Measurements from ENCODE around the gene SPRTN. TPM values are rescaled to one million over a fixed set of nuclear protein-coding genes. Genes with fewer than 3 reads are reported as not detected.

Gene SPRTN
- total and polyA plus RNA-seq, 2 of the 8 experiments (the other 6 are each of a cell fraction or from before 2014, with no cell fraction given), result 6.6 to 15.1 TPM

- Histone ChIP-seq H3K9ac (replicated peaks in 1 of 4; ENCODE audit: extremely low read depth in 1 of 4, low read depth in 3 of 4, low read length in 3 of 4) (no peak overlapping the region), H3K4ac (replicated peaks; ENCODE audit: insufficient read length, low read depth, low read length) (no peak overlapping the region), H4K20me1 (replicated peaks in 1 of 2; ENCODE audit: control insufficient read depth in 1 of 2, insufficient read depth in 2 of 2, low read length in 2 of 2) (no peaks in the 10 kb centered on the region), H3K9me3 (ENCODE audit: insufficient read depth in 2 of 2, low read depth in 1 of 2, low read length in 1 of 2) (no peaks in the 10 kb centered on the region), H2BK120ac (replicated peaks; ENCODE audit: low read depth, low read length) (no peak overlapping the region), H3K23me2 (ENCODE audit: low read depth, low read length) (no peaks in the 10 kb centered on the region), H3K27ac (ENCODE audit: low read depth, low read length) (no peak overlapping the region), H2BK15ac (ENCODE audit: low read length) (no peak overlapping the region), H4K5ac (ENCODE audit: insufficient read length, low read depth, low read length) (no peak overlapping the region), H3K4me1 (replicated peaks in 1 of 4; ENCODE audit: control insufficient read depth in 3 of 4, insufficient read depth in 4 of 4, low read length in 3 of 4) (peaks cover 0 to 2% (median 0%) of the 10 kb centered on the region in 4 experiments; a peak in 1 of 7 replicates), H3K79me1 (ENCODE audit: low read depth, low read length) (no peaks in the 10 kb centered on the region), H2BK20ac (ENCODE audit: low read length) (no peak overlapping the region), H2AK5ac (ENCODE audit: low read depth, low read length) (no peak overlapping the region), H3K36me3 (ENCODE audit: control insufficient read depth in 2 of 4, insufficient read depth in 4 of 4, low read length in 3 of 4) (no peaks in the 10 kb centered on the region), H3K18ac (ENCODE audit: extremely low read depth, low read length) (no peak overlapping the region), H3K56ac (replicated peaks; ENCODE audit: insufficient read length, low read depth, low read length) (no peak overlapping the region), H4K91ac (replicated peaks; ENCODE audit: insufficient read length, low read length) (no peak overlapping the region), H4K8ac (ENCODE audit: extremely low read depth, insufficient read depth, low read length) (no peak overlapping the region), H2BK12ac (ENCODE audit: low read depth, low read length) (no peak overlapping the region), H3K4me2 (ENCODE audit: insufficient read depth in 1 of 2, low read depth in 2 of 2, low read length in 2 of 2) (no peak overlapping the region), H3K27me3 (replicated peaks in 1 of 4; ENCODE audit: control insufficient read depth in 3 of 4, extremely low read depth in 1 of 4, insufficient read depth in 3 of 4, low read length in 3 of 4) (no peaks in the 10 kb centered on the region), H3K14ac (ENCODE audit: insufficient read length) (no peak overlapping the region), H2AFZ (ENCODE audit: low read length) (no peak overlapping the region), H2BK5ac (ENCODE audit: low read depth, low read length) (no peak overlapping the region), H3K23ac (ENCODE audit: insufficient read length) (no peak overlapping the region), H3K4me3 (ENCODE audit: extremely low read depth in 1 of 4, insufficient read depth in 2 of 4, low read depth in 3 of 4, low read length in 4 of 4) (no peak overlapping the region), H3K79me2 (ENCODE audit: control insufficient read depth in 1 of 2, insufficient read depth in 2 of 2, low read length in 2 of 2) (no peaks in the 10 kb centered on the region)
- POLR2A ChIA-PET (ENCODE audit: partially characterized antibody), result no interaction called here
- FAIRE-seq, result no peak
- WGBS, 2 experiments (ENCODE audit: extremely low coverage in 1 of 2, insufficient coverage in 1 of 2, insufficient read length in 1 of 2, insufficient replicate concordance in 2 of 2, low coverage in 1 of 2, low lambda C conversion rate in 2 of 2, missing lambda C conversion rate in 1 of 2), result 91% methylated on average over 3 of the region's 3 CpGs; no CpG with 5 or more reads in 1 of the 2 experiments
- no peak for DNase-seq (ENCODE audit: low read depth in 1 of 2, low spot score in 2 of 2)
- CTCF ChIA-PET (ENCODE audit: partially characterized antibody), result interaction anchor here (0.8 kb wide), 1 partner anchor 49 kb away, joined by 4 read pairs; no protein-coding TSS in a partner anchor
- TF ChIP-seq ZNF274 (IDR thresholded peaks at IDR 0.05; ENCODE audit: borderline replicate concordance, extremely low read depth, low read length), result no peak
- TF ChIP-seq CHD2 (IDR thresholded peaks at IDR 0.05; ENCODE audit: low read length), result no peak
- no peak for TF ChIP-seq RAD21 (IDR thresholded peaks at IDR 0.05 in 1 of 2, conservative IDR thresholded peaks at IDR 0.05 in 1 of 2; ENCODE audit: low read depth in 2 of 2, low read length in 2 of 2)
- TF ChIP-seq RFX5 (IDR thresholded peaks at IDR 0.05; ENCODE audit: borderline replicate concordance, low read depth, low read length), result no peak
- no peak for TF ChIP-seq HDAC2 (IDR thresholded peaks at IDR 0.05; ENCODE audit: borderline replicate concordance in 1 of 2, low read depth in 2 of 2, low read length in 2 of 2)
- TF ChIP-seq SAP30 (IDR thresholded peaks at IDR 0.05; ENCODE audit: insufficient read depth, insufficient replicate concordance, low read length), result no peak
- no peak for TF ChIP-seq TBP (IDR thresholded peaks at IDR 0.05; ENCODE audit: low read depth, low read length)
- TF ChIP-seq CTBP2 (IDR thresholded peaks at IDR 0.05; ENCODE audit: borderline replicate concordance, insufficient read depth, insufficient read length, low read length), result no peak
- no peak for TF ChIP-seq POLR2A (IDR thresholded peaks at IDR 0.05; ENCODE audit: control extremely low read depth in 1 of 2, low read depth in 2 of 2, low read length in 2 of 2)
- TF ChIP-seq TEAD4 (IDR thresholded peaks at IDR 0.05; ENCODE audit: low read depth, low read length), result no peak
- no peak for TF ChIP-seq ASH2L (IDR thresholded peaks at IDR 0.05; ENCODE audit: low read length)
- TF ChIP-seq FOSL1 (IDR thresholded peaks at IDR 0.05; ENCODE audit: insufficient read depth, low read depth, low read length), result no peak
- TF ChIP-seq USF2 (IDR thresholded peaks at IDR 0.05; ENCODE audit: low read length), result no peak
Measured at GRCh38 chr1:231382426-231382825, 44.3 kb downstream of the SPRTN start.
